GM06990 (cell line): Measurements from ENCODE around the gene SLC29A3.

ENCODE experiments used
- DNase-seq: peaks from one replicate; pipeline ENCODE4 v3.0.0-alpha.2; 2011; ENCODE audit not compliant: insufficient read length; ENCODE audit errors: extremely low read depth
- H3K27me3 ChIP-seq: replicated peaks from 2 replicates; pipeline ENCODE4 v1.6.0; 2011; ENCODE audit warnings: low read length; ENCODE audit not compliant: control insufficient read depth, insufficient read depth
- H3K36me3 ChIP-seq: 2 replicates; pipeline ENCODE4 v1.5.1; 2011; ENCODE audit warnings: low read length; ENCODE audit not compliant: control insufficient read depth, insufficient read depth
- H3K4me3 ChIP-seq: replicated peaks from 2 replicates; pipeline ENCODE4 v1.5.1; 2011; ENCODE audit warnings: low read depth, mild to moderate bottlenecking, control low read depth, low read length
- CTCF ChIP-seq: IDR thresholded peaks from 2 replicates; pipeline ENCODE4 v1.5.1; 2011; ENCODE audit warnings: low read length, control low read depth, mild to moderate bottlenecking, inconsistent platforms; ENCODE audit not compliant: insufficient read depth, poor library complexity, severe bottlenecking

Gene SLC29A3

GRCh38 chr10:71392791-71393781 lies 74.0 kb downstream of the SLC29A3 start:
- DNase-seq: no peak
- no peak overlapping the region for H3K4me3 ChIP-seq
- no peak for TF ChIP-seq CTCF
- H3K36me3 ChIP-seq: no peaks in the 10 kb centered on the region
- H3K27me3 ChIP-seq: peaks cover 5% of the 10 kb centered on the region

- H3K36me3 ChIP-seq: no peaks in the 10 kb centered on the region
- no peak for TF ChIP-seq CTCF
- peaks cover 5% of the 10 kb centered on the region for H3K27me3 ChIP-seq
- DNase-seq: no peak
- no peak overlapping the region for H3K4me3 ChIP-seq
These were observed 74.9 kb downstream of the SLC29A3 start for GRCh38 chr10:71393841-71394475.

- H3K4me3 ChIP-seq: no peak overlapping the region
- no peak for TF ChIP-seq CTCF
- no peak for DNase-seq
- peaks cover 6% of the 10 kb centered on the region for H3K27me3 ChIP-seq
- no peaks in the 10 kb centered on the region for H3K36me3 ChIP-seq
These were observed 76.0 kb downstream of the SLC29A3 start for GRCh38 chr10:71394926-71395562.

GRCh38 chr10:71395621-71396020 lies 76.6 kb downstream of the SLC29A3 start:
- TF ChIP-seq CTCF: no peak
- Histone ChIP-seq H3K36me3 (no peaks in the 10 kb centered on the region), H3K4me3 (no peak overlapping the region), H3K27me3 (peaks cover 4% of the 10 kb centered on the region)
- DNase-seq: no peak

- no peaks in the 10 kb centered on the region for H3K36me3 ChIP-seq
- peaks cover 3% of the 10 kb centered on the region for H3K27me3 ChIP-seq
- peak; percentile 34 for TF ChIP-seq CTCF
- no peak overlapping the region for H3K4me3 ChIP-seq
- peak; percentile 30 for DNase-seq
These were observed 77.1 kb downstream of the SLC29A3 start for GRCh38 chr10:71396084-71396710.
